Peyer's patch (tissue), 4 donors: ENCODE data around the gene HSF4. TPM values are rescaled to one million over a fixed set of nuclear protein-coding genes. Genes with fewer than 3 reads are reported as not detected.

Experiments
- DNase-seq, 3 donors: peaks; one replicate each; pipeline ENCODE4 v3.0.0-alpha.2; 2017 to 2019
- H3K27ac ChIP-seq, 4 donors: fragments of 200-600 bp; sonication (generic); one replicate each; pipeline ENCODE4 v1.5.1; 2016 to 2019
- H3K27me3 ChIP-seq, 2 donors: fragments of 200-600 bp; sonication (generic); one replicate each; pipeline ENCODE4 v1.5.1; 2019
- H3K36me3 ChIP-seq, 3 donors: fragments of 200-600 bp; sonication (generic); one replicate each; pipeline ENCODE4 v1.5.1; 2016 to 2019
- H3K4me1 ChIP-seq, 4 donors: fragments of 200-600 bp; sonication (generic); one replicate each; pipeline ENCODE4 v1.5.1; 2016 to 2019
- H3K4me3 ChIP-seq, 4 donors: fragments of 200-600 bp; sonication (generic); 1 replicate in 3 of 4; 2 replicates in 1 of 4; pipeline ENCODE4 v1.5.1; 2016 to 2019; ENCODE audit warnings: mild to moderate bottlenecking in 1 of 4
- H3K9me3 ChIP-seq, 4 donors: fragments of 200-600 bp; sonication (generic); one replicate each; pipeline ENCODE4 v1.5.1; 2016 to 2019; ENCODE audit warnings: mild to moderate bottlenecking in 1 of 4
- CTCF ChIP-seq, 6 experiments: fragments of 450-650 bp in 4 of 6; fragments of 200-600 bp in 2 of 6; sonication (generic) in 1 of 6; IDR thresholded peaks; one replicate each; pipeline ENCODE4 v1.5.1; 2017 to 2019; ENCODE audit warnings: antibody characterized with exemption in 6 of 6, mild to moderate bottlenecking in 3 of 6, moderate library complexity in 1 of 6
- POLR2A ChIP-seq, 2 donors: fragments of 450-650 bp; IDR thresholded peaks; one replicate each; pipeline ENCODE4 v1.5.1; 2017; ENCODE audit warnings: antibody characterized with exemption in 2 of 2, mild to moderate bottlenecking in 2 of 2, moderate library complexity in 2 of 2
- total RNA-seq, 4 donors: library from RNA; depleted of rRNA; stranded (reverse); fragments of >200 nt; gene quantifications; one replicate each; pipeline ENCODE4 v1.1.0, GENCODE V29; 2016

The HSF4 gene
- total RNA-seq, 4 donors from 2014 or later, result 15.6 to 140 (median 69.8) TPM

GRCh38 chr16:67201411-67202345, 37.1 kb downstream of the HSF4 start:
- H3K4me3 ChIP-seq, result no peak overlapping the region
- DNase-seq, result no peak
- no peaks in the 10 kb centered on the region for H3K9me3 ChIP-seq
- TF ChIP-seq CTCF (IDR thresholded peaks at IDR 0.05) (no peak), POLR2A (IDR thresholded peaks at IDR 0.05) (no peak)
- H3K27me3 ChIP-seq, result no peaks in the 10 kb centered on the region
- H3K4me1 ChIP-seq, result peaks cover 0 to 26% (median 0%) of the 10 kb centered on the region in 4 donors
- H3K36me3 ChIP-seq, result peaks cover 0 to 57% (median 0%) of the 10 kb centered on the region in 3 donors
- H3K27ac ChIP-seq, result no peak overlapping the region

GRCh38 chr16:67202426-67202825, 37.9 kb downstream of the HSF4 start:
- Histone ChIP-seq H3K4me3 (no peak overlapping the region), H3K9me3 (no peaks in the 10 kb centered on the region), H3K36me3 (peaks cover 0 to 50% (median 0%) of the 10 kb centered on the region in 3 donors), H3K4me1 (peaks cover 0 to 24% (median 0%) of the 10 kb centered on the region in 4 donors), H3K27ac (no peak overlapping the region), H3K27me3 (no peaks in the 10 kb centered on the region)
- DNase-seq, result no peak
- TF ChIP-seq CTCF (IDR thresholded peaks at IDR 0.05) (no peak), POLR2A (IDR thresholded peaks at IDR 0.05) (no peak)

GRCh38 chr16:67202956-67203493, 38.5 kb downstream of the HSF4 start:
- Histone ChIP-seq H3K9me3 (no peaks in the 10 kb centered on the region), H3K4me3 (no peak overlapping the region), H3K27me3 (no peaks in the 10 kb centered on the region), H3K27ac (no peak overlapping the region), H3K4me1 (peaks cover 0 to 18% (median 0%) of the 10 kb centered on the region in 4 donors), H3K36me3 (peaks cover 0 to 44% (median 0%) of the 10 kb centered on the region in 3 donors)
- no peak for TF ChIP-seq CTCF (IDR thresholded peaks at IDR 0.05)
- no peak for TF ChIP-seq POLR2A (IDR thresholded peaks at IDR 0.05)
- no peak for DNase-seq

- no peaks in the 10 kb centered on the region for H3K9me3 ChIP-seq
- TF ChIP-seq POLR2A (IDR thresholded peaks at IDR 0.05) (no peak), CTCF (IDR thresholded peaks at IDR 0.05) (no peak)
- no peak overlapping the region for H3K27ac ChIP-seq
- no peak for DNase-seq
- no peaks in the 10 kb centered on the region for H3K27me3 ChIP-seq
- no peak overlapping the region for H3K4me3 ChIP-seq
- H3K4me1 ChIP-seq, result peaks cover 0 to 12% (median 0%) of the 10 kb centered on the region in 4 donors
- H3K36me3 ChIP-seq, result peaks cover 0 to 38% (median 0%) of the 10 kb centered on the region in 3 donors
Measured at GRCh38 chr16:67204076-67204475, 39.5 kb downstream of the HSF4 start.

DNA sequence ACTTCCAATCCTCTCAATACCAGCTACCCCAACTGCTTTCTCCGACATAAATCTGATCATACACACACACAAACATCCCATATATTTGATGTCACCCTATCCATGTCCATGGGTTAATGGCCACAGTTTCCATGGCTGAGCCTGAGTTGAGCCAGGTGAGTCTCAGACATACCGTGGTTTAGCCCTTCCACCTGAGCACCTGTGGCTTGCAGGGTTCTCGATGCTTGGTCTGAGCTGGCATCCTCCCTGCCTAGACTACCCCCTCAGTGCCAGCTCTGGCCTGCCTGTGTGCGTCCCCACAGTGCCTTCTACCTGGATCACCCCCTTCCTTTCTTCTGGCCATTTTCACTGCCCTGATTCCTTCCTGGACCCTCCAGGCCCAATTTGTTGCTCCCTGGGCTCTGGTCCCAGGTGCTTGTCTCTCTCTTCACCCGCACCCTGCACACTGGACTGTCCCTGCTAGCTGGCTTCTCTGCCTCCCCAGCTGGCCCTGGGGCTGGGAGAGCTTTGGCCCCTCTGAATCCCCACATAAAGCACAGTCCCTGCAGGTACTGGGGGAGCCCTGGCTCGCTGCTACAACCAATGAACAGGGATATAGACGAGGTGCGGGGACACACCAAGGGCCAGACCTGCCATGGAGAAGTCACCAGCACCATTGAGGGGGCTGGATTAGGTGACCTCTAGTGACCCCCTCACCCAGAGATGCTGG, 41.7 kb downstream of the HSF4 start:
- no peak for DNase-seq
- Histone ChIP-seq H3K36me3 (peaks cover 0 to 29% (median 0%) of the 10 kb centered on the region in 3 donors), H3K4me1 (no peaks in the 10 kb centered on the region), H3K27ac (no peak overlapping the region), H3K27me3 (no peaks in the 10 kb centered on the region), H3K9me3 (no peaks in the 10 kb centered on the region), H3K4me3 (no peak overlapping the region)
- TF ChIP-seq POLR2A (IDR thresholded peaks at IDR 0.05) (no peak), CTCF (IDR thresholded peaks at IDR 0.05) (no peak)
